Measurements from ENCODE around the gene KPTN. TPM values are rescaled to one million over a fixed set of nuclear protein-coding genes. Genes with fewer than 3 reads are reported as not detected.

KPTN gene
- total and polyA plus RNA-seq, 2 of the 8 experiments (the other 6 are each of a cell fraction or from before 2014, with no cell fraction given), result 23.6 to 31.3 TPM

GRCh38 chr19:47494729-47495128 is 10.7 kb upstream of the KPTN start:
- no peak overlapping the region for H2AFZ ChIP-seq (ENCODE audit: low read length)
- no peaks in the 10 kb centered on the region; a peak in 1 of 4 replicates for H3K79me2 ChIP-seq (ENCODE audit: control insufficient read depth in 1 of 2, insufficient read depth in 2 of 2, low read length in 2 of 2)
- no peak overlapping the region for H2AK5ac ChIP-seq (ENCODE audit: low read depth, low read length)
- H4K91ac ChIP-seq (replicated peaks; ENCODE audit: insufficient read length, low read length), result no peak overlapping the region
- no peak overlapping the region for H3K27ac ChIP-seq (ENCODE audit: low read depth, low read length)
- H3K23me2 ChIP-seq (ENCODE audit: low read depth, low read length), result peaks cover 6% of the 10 kb centered on the region; the same call in 1 of the 2 replicates
- H4K5ac ChIP-seq (ENCODE audit: insufficient read length, low read depth, low read length), result no peak overlapping the region
- H3K14ac ChIP-seq (ENCODE audit: insufficient read length), result no peak overlapping the region
- H4K20me1 ChIP-seq (replicated peaks in 1 of 2; ENCODE audit: control insufficient read depth in 1 of 2, insufficient read depth in 2 of 2, low read length in 2 of 2), result peaks cover 2 to 12% of the 10 kb centered on the region in 2 experiments
- H2BK15ac ChIP-seq (ENCODE audit: low read length), result no peak overlapping the region
- peaks cover 3 to 6% (median 5%) of the 10 kb centered on the region in 4 experiments; a peak in 4 of 8 replicates for H3K36me3 ChIP-seq (ENCODE audit: control insufficient read depth in 2 of 4, insufficient read depth in 4 of 4, low read length in 3 of 4)
- H3K79me1 ChIP-seq (ENCODE audit: low read depth, low read length), result no peaks in the 10 kb centered on the region; the same call in 1 of the 2 replicates
- no peak overlapping the region for H2BK12ac ChIP-seq (ENCODE audit: low read depth, low read length)
- WGBS, 2 experiments (ENCODE audit: extremely low coverage in 1 of 2, insufficient coverage in 1 of 2, insufficient read length in 1 of 2, insufficient replicate concordance in 2 of 2, low coverage in 1 of 2, low lambda C conversion rate in 2 of 2, missing lambda C conversion rate in 1 of 2), result 90% methylated on average over 9 of the region's 9 CpGs; no CpG with 5 or more reads in 1 of the 2 experiments
- H3K9me3 ChIP-seq (ENCODE audit: insufficient read depth in 2 of 2, low read depth in 1 of 2, low read length in 1 of 2), result no peaks in the 10 kb centered on the region
- no peak overlapping the region for H3K56ac ChIP-seq (replicated peaks; ENCODE audit: insufficient read length, low read depth, low read length)
- ChIA-PET POLR2A (ENCODE audit: partially characterized antibody) (interaction anchor here (1.1 to 7.6 kb wide), 2 partner anchors 9 kb away, joined by 4 to 55 read pairs; partner anchors contain the start of gene KPTN), CTCF (ENCODE audit: partially characterized antibody) (interaction anchor here (0.5 to 4.7 kb wide), 11 partner anchors 9 to 209 kb away, joined by 3 to 32 read pairs (median 3); partner anchors contain the start of gene KPTN)
- no peak overlapping the region for H2BK20ac ChIP-seq (ENCODE audit: low read length)
- H2BK5ac ChIP-seq (ENCODE audit: low read depth, low read length), result no peak overlapping the region
- H4K8ac ChIP-seq (ENCODE audit: extremely low read depth, insufficient read depth, low read length), result no peak overlapping the region
- H3K9ac ChIP-seq (replicated peaks in 1 of 4; ENCODE audit: extremely low read depth in 1 of 4, low read depth in 3 of 4, low read length in 3 of 4), result no peak overlapping the region
- H3K4me3 ChIP-seq (ENCODE audit: extremely low read depth in 1 of 4, insufficient read depth in 2 of 4, low read depth in 3 of 4, low read length in 4 of 4), result no peak overlapping the region
- FAIRE-seq (no peak), DNase-seq (ENCODE audit: low read depth in 1 of 2, low spot score in 2 of 2) (no peak)
- no peak overlapping the region for H3K4ac ChIP-seq (replicated peaks; ENCODE audit: insufficient read length, low read depth, low read length)
- H3K4me1 ChIP-seq (replicated peaks in 1 of 4; ENCODE audit: control insufficient read depth in 3 of 4, insufficient read depth in 4 of 4, low read length in 3 of 4), result peaks cover 0 to 6% (median 2%) of the 10 kb centered on the region in 4 experiments; a peak in 2 of 7 replicates
- no peak overlapping the region for H3K23ac ChIP-seq (ENCODE audit: insufficient read length)
- H3K27me3 ChIP-seq (replicated peaks in 1 of 4; ENCODE audit: control insufficient read depth in 3 of 4, extremely low read depth in 1 of 4, insufficient read depth in 3 of 4, low read length in 3 of 4), result no peaks in the 10 kb centered on the region
- H3K18ac ChIP-seq (ENCODE audit: extremely low read depth, low read length), result no peak overlapping the region
- no peak overlapping the region for H2BK120ac ChIP-seq (replicated peaks; ENCODE audit: low read depth, low read length)
- H3K4me2 ChIP-seq (ENCODE audit: insufficient read depth in 1 of 2, low read depth in 2 of 2, low read length in 2 of 2), result no peak overlapping the region
- TF ChIP-seq POLR2AphosphoS5 (IDR thresholded peaks at IDR 0.05; ENCODE audit: low read depth, low read length) (no peak), BRCA1 (IDR thresholded peaks at IDR 0.05; ENCODE audit: low read depth, low read length) (no peak), USF2 (IDR thresholded peaks at IDR 0.05; ENCODE audit: low read length) (no peak), TBP (IDR thresholded peaks at IDR 0.05; ENCODE audit: low read depth, low read length) (no peak), POLR2A (IDR thresholded peaks at IDR 0.05; ENCODE audit: control extremely low read depth in 1 of 2, low read depth in 2 of 2, low read length in 2 of 2) (no peak), CHD1 (IDR thresholded peaks at IDR 0.05; ENCODE audit: low read depth, low read length) (no peak), RNF2 (IDR thresholded peaks at IDR 0.05; ENCODE audit: borderline replicate concordance, low read depth, low read length, missing control alignments, poor library complexity, severe bottlenecking) (no peak), NANOG (IDR thresholded peaks at IDR 0.05; ENCODE audit: insufficient read depth, low read depth, low read length, poor library complexity, severe bottlenecking) (no peak), CBX8 (IDR thresholded peaks at IDR 0.05; ENCODE audit: borderline replicate concordance, low read depth, low read length) (no peak), SP1 (IDR thresholded peaks at IDR 0.05; ENCODE audit: low read depth, low read length) (no peak)

All from H1 (cell line).